CD4-positive, alpha-beta T cell treated with Interleukin-17A for 4 hours (primary cell): Measurements from ENCODE around the gene KIF6.
"Not testable (repeated sequence)": the region's sequence is repeated elsewhere in the genome, so short reads cannot be mapped to it uniquely, and the experiment has no call there.

ENCODE experiments used
- DNase-seq: peaks from one replicate; pipeline ENCODE4 v3.0.0-alpha.2; 2020; ENCODE audit warnings: mixed read lengths

Gene KIF6

GRCh38 chr6:39546731-39547130 is 178.5 kb downstream of the KIF6 start:
- no peak for DNase-seq

- DNase-seq, result no peak
Measured at GRCh38 chr6:39543950-39544349, 181.3 kb downstream of the KIF6 start.

- DNase-seq, result no peak
Measured at GRCh38 chr6:39543095-39543494, 182.1 kb downstream of the KIF6 start.

- no peak for DNase-seq
Measured at GRCh38 chr6:39540454-39540853, 184.8 kb downstream of the KIF6 start.

GRCh38 chr6:39530201-39530759 is 194.9 kb downstream of the KIF6 start:
- DNase-seq, result no peak

GRCh38 chr6:39527792-39528564 is 197.2 kb downstream of the KIF6 start:
- DNase-seq, result no peak

- no peak for DNase-seq
Measured at GRCh38 chr6:39524007-39524406, 201.2 kb downstream of the KIF6 start.

GRCh38 chr6:39521958-39522357 is 203.2 kb downstream of the KIF6 start:
- DNase-seq, result no peak

GRCh38 chr6:39520916-39521315 is 204.3 kb downstream of the KIF6 start:
- DNase-seq, result no peak

GRCh38 chr6:39520411-39520810 is 204.8 kb downstream of the KIF6 start:
- DNase-seq, result no peak

- DNase-seq, result no peak
Measured at GRCh38 chr6:39518221-39518620, 207.0 kb downstream of the KIF6 start.

GRCh38 chr6:39517756-39518155 is 207.5 kb downstream of the KIF6 start:
- DNase-seq, result no peak

GRCh38 chr6:39516471-39516870 is 208.7 kb downstream of the KIF6 start:
- DNase-seq, result no peak

- DNase-seq, result no peak
Measured at GRCh38 chr6:39515471-39515870, 209.7 kb downstream of the KIF6 start.

- DNase-seq, result no peak
Measured at GRCh38 chr6:39515006-39515405, 210.2 kb downstream of the KIF6 start.

GRCh38 chr6:39509831-39510230 is 215.4 kb downstream of the KIF6 start:
- DNase-seq, result not testable (repeated sequence)

GRCh38 chr6:39508515-39508914 is 216.7 kb downstream of the KIF6 start:
- DNase-seq, result no peak

GRCh38 chr6:39507331-39507998 is 217.7 kb downstream of the KIF6 start:
- DNase-seq, result no peak

GRCh38 chr6:39502362-39502955 is 222.7 kb downstream of the KIF6 start:
- DNase-seq, result not testable (repeated sequence)

GRCh38 chr6:39499053-39499452 is 226.2 kb downstream of the KIF6 start:
- DNase-seq, result no peak

- no peak for DNase-seq
Measured at GRCh38 chr6:39498096-39498495, 227.1 kb downstream of the KIF6 start.

GRCh38 chr6:39496915-39497314 is 228.3 kb downstream of the KIF6 start:
- no peak for DNase-seq

- no peak for DNase-seq
Measured at GRCh38 chr6:39496456-39496855, 228.8 kb downstream of the KIF6 start.

GRCh38 chr6:39495640-39496039 is 229.6 kb downstream of the KIF6 start:
- DNase-seq, result no peak
